Renal cortical epithelial cell (primary cell): ENCODE data around the gene DOCK4. TPM values are rescaled to one million over a fixed set of nuclear protein-coding genes. Genes with fewer than 3 reads are reported as not detected.

ENCODE experiments used
- DNase-seq: peaks from one replicate; pipeline ENCODE4 v3.0.0-alpha.2; 2011; ENCODE audit warnings: low read depth
- total RNA-seq: library from RNA; depleted of rRNA; stranded (reverse); fragments of >200 nt; gene quantifications from 2 replicates; pipeline ENCODE4 v1.2.3, GENCODE V29; 2014

DOCK4 gene
- total RNA-seq, 1 donor from 2014 or later = 50.4 TPM

DNA sequence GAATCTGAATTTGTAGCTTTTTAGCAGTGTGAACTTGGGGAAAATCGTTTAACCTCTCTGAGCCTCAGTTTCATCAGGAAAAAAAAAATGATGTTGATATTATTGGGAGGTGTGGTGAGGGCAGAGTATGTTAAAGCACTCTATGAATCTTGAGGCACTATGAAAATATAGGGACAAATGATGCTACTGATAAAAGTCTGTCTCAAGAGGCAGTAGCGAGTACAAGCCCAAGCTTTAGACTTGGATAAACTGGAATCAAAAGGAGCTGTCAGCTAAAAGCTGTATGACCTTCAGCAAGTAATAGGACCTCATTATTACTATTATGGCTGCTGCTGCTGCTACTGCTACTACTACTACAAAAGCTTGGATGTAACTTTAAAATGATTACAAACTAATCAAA, 8.7 kb upstream of the DOCK4 start:
- DNase-seq = no peak

DNA sequence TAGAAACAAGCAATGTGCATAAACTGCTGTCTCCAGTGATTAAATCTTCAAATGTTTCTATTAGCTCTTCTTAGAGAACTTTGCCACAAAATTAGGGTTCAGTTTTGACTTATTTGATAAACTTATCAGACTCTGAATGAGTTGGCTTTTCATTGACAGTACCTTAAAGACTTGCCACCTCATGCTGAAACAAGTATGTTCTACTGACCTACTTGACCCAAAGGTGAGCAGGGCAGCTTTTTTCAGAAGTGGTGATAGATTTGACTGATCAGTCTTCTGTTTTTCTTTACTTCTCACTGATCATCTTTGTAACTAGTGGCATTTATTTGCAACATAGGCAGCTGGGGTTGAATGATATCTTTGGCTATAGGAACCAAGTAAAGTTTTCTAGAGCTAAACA, 8.1 kb upstream of the DOCK4 start:
- no peak for DNase-seq

DNA sequence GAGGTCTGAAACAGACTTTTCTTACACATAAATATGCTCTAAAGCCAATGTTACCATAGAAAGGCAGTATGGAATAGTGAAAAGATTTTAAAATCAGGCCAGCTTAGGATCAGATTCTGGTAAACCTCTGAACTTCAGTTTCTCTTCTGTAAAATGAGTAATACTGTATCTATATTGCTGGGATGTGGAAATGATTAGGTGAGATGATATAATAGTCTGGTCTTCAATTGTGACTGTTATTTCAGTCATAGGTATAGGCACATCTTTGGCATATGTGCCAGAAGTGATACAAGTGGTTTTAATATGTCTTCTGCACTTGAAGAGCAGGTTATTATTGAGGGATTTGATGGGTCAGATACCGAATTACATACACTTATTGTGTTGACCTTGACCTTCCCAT, 7.5 kb upstream of the DOCK4 start:
- DNase-seq = no peak

DNA sequence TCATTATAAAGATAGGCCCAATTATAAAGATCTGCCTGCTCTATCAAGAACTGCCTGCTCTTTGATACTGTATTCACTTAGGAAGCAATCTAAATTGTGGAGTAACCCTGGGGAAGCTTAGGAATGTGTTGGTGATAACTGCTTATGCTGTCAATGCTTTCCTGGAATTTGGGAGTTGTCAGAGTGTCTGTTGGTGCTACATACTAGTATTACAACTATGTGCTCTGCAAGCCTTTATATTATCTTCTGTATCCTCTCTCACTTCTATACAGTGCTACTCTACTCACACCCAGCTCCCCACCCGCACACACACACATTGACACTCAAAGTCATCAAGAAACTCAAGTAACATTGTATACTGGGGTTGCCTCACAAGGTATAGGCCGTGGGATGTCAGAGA, 6.4 kb upstream of the DOCK4 start:
- DNase-seq = peak; percentile 73

DNA sequence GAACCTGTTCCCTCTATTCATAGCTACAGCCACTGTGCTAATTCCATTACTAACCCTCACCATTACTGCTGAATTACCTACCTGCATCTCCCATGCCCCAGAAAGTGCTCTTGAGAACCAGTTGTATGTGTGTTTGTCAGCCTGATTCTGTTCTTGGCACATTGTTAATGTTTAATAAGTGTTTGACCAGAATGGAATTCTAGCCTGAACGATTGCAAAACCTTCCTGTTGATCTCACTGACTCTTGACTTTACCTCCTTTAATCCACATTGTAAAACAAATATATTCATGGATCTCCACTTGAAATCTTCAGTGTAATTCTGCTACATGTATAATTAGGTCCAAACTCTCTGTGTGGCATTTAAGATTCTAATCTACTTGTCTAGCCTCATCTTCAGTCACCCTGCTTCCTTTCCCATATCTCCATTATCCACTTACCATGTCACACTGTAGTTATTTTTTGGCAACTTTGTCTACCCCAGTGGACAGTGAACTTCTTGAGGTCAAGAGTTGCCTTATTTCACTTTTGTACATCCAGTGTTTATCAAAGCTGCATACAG, 5.2 kb upstream of the DOCK4 start:
- DNase-seq = peak; percentile 98

DNA sequence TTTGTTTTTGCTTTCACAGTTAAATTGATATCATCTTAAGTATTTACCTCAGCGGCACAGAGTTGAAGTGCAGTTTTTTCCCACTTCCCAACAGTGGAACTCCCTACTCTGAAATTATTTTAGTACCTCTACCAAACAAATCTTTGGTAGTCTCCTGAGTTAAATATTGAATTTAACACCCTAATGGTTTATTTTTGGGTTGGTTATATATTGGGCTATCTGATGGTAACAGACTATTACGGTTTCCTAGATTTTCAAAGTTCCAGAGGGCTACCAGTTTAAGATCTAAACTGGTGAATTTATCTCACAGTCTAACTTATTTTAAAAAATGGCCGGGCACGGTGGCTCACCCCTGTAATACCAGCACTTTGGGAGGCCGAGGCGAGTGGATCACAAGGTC, 1.6 kb upstream of the DOCK4 start:
- no peak for DNase-seq

DNA sequence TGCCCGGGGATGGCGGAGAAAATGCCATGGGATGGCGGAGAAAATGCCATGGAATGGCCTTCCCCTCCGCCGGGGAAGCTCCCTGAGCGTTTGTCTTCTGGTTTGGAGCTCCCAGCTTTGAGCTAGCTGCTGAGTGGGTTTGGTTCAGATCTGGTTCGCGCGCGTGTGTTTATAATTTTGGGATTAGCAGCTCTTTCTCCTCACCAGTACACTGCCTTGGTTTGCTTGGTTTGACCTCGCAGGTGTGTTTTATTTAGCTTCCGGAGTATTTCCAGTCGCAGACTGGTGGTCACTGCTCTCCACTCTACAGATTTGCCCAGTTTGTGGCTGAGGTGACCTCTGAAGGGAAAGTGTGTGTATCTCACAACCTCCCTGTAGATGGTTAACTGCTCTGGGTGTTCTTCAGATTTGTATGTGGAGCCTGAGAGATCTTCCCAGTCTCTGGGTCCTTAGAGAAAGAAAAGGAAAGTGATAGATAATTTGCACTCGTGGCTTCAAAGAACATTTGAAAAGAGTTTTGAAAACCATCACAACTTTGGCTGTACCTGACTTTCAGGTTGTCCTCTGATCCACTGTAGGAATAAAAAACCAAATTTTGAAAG, 893 bp upstream of the DOCK4 start:
- peak; percentile 47 for DNase-seq

DNA sequence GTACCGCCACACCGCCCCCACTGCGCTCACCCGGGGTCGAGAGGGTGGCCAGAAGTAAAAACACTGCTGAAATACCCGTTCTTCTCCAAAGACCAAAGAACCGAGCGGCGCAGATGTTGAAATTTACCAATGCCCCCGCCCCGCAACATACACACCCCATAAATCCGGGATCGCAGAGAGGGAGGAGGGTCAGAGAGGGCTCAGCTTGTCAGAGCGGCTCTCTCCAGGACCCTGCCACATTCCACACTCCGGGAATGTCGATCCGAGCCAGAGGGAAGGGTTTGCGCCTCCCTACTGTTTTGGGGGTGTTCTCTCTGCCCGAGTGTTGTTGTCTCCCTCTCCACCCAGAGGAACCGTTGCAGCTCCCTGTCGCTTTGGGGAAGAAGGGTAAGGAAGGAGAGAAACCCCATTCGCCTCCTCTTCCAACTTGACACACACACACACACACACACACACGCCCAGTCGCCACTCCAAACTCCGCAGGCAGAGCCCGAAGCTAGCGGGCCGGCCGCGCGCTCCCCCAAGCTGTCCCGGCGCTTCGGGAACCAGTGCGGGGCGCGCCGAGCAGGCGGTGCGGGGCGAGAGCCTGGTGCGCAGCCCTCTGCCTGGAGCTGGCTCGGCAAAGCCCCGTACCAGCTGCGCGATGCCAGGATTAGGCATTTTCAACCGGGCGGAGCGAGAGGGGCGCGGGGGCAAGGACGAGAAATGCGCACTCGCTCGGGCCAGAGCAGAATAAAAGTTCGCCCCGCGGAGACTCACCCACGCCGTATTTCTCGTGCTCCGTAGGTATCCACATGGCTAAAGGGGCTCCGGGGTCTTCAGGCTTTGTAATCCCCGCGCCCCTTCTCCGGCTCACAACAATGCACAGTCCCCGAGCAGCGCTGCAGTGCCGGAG, 609 bp downstream of the DOCK4 start:
- DNase-seq = peak; percentile 30

DNA sequence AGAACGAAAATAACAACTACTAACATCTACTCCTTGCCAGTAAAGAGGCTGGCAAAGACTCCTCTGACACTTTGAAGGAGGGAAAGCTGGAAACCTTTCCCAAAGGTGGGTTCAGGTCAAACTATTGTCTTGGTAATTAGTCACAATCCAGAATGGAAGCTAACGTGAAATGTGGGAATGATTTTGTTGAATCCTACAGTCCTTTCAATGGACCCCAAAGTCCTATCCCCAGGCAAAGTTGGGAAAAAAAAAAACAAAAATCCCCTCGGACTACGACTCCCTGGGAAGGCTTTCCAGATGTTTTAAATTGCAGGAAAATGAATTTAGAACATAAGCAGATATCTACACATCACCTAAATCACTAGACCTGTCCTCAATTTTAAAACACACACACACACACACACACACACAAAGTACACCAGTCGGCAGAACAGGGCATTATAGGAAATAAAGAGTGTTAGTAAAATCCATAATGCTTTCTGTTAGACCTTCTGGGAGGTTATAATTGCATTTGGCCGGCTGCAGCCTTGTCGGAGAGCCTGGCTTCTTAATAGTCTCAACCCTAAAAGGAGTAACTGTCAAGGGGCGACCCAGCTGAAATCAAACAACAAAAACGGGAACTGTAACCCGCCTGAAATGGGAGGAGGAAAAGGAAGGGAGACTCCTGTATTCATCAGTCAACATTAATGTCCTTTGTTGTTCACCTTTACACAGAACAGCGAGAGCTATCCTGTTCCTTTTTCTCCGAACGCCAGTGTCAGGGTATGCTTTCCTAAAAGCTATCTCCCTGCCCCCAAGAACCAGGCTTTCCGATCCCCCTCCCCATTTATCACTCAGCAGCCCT, 1.5 kb downstream of the DOCK4 start:
- DNase-seq = no peak

DNA sequence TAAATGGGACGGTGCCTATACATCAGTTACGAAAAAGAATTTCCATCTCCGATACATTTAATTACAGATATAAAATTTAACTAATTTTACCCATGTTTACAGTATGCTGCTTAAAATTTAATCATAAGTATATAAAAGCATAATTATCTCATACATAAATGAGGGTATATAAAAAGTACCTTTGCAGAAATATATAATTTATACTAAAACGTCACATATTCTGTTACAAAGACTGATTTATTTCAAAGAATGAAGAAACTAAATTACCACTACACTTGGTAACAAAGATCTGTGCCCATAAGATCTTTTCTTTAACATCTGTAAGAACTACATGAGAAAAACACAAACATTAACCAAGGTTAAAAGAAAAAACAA, 2.8 kb downstream of the DOCK4 start:
- no peak for DNase-seq

DNA sequence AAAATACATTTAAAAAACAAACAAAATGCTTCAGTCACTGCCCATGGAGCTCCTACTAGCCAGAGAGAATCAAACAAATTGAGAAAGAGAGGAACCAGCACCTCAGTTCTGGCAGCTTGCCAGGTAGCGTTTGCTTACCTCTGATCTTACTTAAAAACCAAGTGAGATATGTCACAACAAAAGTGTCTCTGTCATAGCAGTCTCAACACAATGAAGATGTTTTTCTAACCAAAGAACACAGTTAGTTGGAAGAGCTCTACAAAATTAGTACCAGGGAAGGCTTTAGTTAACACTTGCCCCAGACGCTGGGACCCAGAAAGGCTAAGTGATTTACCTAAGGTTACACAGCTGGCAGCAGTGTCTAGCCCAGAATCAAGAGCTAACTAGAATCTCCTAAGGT, 3.4 kb downstream of the DOCK4 start:
- peak; percentile 53 for DNase-seq

DNA sequence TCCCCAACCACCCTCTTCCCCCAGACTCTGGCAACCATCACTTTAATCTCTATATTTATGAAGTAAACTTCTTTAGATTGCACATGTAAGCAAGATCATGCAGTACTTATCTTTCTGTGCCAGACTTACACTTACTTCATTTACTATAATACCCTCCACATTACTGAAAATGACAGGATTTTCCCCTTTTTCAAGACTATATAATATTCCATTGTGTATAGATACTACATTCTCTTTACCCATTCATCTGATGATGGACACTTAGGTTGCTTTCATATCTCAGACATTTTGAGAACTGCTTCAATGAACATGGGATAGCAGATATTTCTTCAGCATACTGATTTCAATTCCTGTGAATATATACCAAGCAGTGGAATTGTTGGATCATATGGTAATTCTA, 4.4 kb downstream of the DOCK4 start:
- no peak for DNase-seq

DNA sequence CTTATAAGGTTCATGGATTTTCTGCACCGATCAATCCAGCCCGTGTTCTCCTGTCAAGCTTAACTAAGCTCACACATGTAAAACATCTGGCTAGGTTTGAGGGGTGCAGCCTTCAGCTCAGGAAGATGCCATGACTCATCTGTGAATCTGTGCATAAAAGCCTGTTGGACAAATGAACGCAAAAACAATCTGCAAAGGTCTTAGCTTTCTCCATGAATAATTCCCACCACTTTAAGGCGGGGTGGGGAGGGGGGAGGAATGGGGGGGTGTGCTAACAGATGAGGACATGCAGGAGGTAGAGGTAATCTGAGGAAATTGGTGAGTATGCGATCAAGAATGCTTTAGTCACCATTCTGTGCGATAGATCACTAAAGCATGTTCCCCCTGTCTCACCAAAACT, 4.8 kb downstream of the DOCK4 start:
- DNase-seq = peak; percentile 73

DNA sequence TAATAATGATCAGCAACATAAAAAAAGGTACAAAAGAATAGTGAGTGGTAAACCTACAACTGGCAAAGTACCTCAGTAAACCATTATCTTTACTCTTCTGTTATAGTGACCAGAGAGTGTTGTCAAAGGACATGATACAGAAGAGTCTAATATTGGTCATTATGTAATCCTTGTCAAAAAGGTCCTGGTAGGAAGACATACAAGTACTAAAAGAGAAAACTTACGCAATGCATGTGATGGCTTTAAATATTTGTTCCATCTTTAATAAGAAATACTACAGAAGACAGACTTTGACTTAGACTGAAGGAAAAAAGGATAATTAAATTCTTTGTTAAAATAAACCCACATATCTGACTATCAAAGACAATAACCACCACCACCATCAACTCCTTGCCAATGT, 6.5 kb downstream of the DOCK4 start:
- no peak for DNase-seq

DNA sequence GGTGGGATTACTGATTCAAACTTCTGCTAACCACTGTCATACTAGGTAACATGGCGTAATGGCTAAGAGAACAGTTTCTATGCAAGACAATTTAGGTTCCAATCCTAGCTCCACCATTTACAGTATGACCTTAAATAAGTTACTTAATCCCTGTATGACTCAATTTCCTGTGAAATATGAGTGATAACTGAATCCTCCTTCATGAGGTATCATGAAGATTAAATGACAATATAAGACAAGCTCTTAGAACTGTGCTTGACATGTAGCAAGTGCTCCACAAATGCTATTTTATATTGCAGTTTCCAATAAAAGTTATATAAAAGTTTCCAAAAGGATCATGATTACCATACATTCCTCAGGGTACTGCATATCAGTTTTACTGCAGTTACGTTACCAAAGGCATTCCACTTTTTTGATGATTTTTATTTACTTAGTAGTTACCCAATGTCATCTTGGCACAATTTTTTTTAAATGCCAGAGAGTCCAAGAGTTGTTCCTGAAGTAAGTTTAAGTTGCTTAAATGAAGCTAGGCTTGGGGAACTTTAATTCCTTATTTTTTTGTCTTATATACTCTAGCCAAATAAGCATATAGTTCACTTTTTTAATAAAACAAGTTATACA, 7.1 kb downstream of the DOCK4 start:
- no peak for DNase-seq

DNA sequence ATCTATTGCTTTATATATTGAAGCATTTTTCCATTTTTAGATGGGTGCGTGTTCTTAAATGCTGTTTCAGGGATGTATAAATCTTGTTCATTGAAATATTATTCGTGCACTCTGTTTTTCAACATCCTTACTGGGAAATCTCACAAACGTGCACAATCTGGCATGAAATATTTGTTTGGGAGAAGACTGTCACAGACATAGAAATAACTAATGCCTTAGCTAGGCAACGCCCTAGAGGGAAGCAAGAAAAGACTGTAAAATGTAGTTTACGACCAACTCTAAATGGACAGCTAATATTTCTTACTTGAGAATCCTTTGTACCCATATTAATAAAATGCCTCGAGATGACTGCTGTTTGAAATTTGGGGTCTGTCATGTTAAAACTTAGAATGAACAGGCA, 8.9 kb downstream of the DOCK4 start:
- DNase-seq = no peak

DNA sequence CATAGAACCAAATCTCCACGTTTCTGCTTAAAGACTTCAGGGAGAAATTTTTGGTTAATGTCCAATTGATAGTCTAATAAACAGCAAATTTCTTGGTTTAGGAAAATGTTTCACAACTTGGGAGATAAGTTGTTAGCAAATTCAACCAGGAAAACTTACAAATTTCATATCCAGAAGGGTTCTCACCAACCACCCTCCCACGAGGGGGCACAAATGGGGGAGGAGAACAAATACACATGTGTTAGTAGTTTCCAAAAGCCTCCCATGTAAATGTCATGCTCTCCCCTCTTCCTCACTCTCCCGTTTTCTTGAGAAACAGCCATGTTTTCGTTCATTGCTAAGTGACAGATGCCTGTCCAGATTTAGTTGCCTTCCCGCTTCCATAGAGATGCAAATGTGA, 10.5 kb downstream of the DOCK4 start:
- no peak for DNase-seq

DNA sequence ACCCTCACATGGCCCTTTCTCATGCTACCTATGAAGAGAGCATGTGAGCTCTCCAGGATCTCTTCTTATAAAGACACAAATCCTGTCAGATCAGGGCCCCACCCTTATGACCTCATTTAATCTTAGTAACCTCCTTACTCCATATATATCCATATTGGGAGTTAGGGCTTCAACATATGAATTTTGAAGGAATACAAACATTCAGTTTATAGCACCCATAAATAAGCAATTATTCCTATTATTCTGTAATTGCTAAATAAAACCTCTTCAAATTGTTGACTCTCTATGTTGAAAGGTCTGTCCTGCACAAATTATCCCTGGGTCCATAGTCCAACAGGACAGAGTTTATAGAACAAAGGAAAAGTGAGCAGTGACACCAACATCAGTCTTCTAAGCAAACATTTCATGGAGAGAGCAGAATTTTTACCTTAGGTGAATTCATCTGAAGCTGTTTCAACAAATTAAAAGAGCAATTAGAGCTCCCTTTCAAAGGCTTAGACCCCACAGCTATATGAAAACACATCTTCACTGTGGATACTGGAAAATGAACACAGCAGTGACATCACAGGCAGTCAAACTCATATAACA, 12.2 kb downstream of the DOCK4 start:
- no peak for DNase-seq

DNA sequence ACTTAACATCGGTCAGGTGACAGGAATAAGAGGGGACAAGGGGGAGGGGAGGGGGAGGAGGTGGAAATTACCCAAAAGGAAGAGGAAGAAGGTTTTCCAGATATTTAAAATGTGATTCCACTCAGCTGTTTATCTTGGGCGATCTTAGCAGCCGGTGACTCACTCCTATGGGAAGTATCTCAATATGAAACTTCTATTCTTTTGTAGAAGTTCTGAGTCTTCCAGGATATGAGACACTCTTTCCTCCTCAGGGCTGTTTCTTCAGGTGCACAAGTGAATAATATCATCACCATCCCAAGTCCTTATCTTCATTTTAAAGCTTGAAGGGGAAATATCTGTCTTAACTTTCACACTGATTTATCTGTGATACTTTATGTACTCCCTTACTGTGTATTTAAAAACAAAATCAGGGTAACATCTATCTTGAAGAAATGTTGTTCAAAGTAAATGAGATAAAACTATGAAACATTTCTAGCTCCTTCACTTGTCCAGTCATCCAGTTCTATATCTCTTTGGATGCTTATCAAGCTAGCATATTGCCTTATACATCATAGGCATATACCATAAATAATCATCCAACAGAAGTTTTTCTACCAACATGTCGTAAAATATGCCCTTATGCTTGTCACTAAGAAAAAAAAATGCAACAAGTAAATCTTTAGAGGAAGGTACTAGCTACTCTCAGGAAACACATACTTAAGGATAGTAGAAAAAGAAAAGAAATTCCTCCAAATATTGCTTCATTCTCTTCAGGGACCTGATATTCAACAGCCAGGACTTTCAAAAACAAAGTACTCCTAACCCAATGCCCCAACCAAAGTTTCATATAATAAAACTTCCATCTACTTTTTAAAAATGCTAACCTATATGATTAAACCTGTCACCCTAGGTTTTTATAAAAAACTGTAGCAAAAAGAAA, 13.7 kb downstream of the DOCK4 start:
- DNase-seq = peak; percentile 59

DNA sequence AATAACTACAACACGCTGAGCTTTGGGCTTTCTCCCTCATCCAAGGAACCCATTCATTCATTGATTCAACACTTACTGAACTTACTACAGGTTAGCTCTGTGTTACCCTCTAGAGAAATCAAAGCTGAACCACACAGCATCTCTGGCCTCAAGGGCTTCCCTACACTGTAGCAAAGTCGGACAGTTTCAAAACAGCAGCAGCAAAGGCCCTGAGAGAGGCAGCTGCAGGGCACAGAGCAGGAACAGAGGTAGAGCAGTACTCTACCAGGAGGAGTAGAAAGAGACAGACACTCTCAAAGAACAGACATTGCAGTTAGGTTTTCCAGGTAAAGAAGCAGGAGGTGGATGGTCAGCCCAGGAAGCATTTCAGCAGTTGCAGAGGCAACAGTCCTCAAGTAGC, 16.1 kb downstream of the DOCK4 start:
- no peak for DNase-seq
